ENCODE results near the gene ANAPC16.

GRCh38 chr10:72245949-72246525 is 30.2 kb downstream of the ANAPC16 start:
- TF ChIP-seq CTCF (IDR thresholded peaks at IDR 0.05 in 2 of 3, conservative IDR thresholded peaks at IDR 0.05 in 1 of 3; ENCODE audit: borderline replicate concordance in 1 of 3, insufficient read depth in 1 of 3, low read depth in 2 of 3, low read length in 2 of 3) (no peak), CEBPB (IDR thresholded peaks at IDR 0.05; ENCODE audit: low read depth) (no peak), ZNF274 (IDR thresholded peaks at IDR 0.05; ENCODE audit: low read depth, low read length) (no peak), POLR2A (IDR thresholded peaks at IDR 0.05; ENCODE audit: borderline replicate concordance, extremely low read depth, insufficient read depth, insufficient read length) (no peak), EZH2phosphoT487 (IDR thresholded peaks at IDR 0.05; ENCODE audit: borderline replicate concordance) (no peak), SP1 (IDR thresholded peaks at IDR 0.05; ENCODE audit: low read depth) (no peak), RAD21 (IDR thresholded peaks at IDR 0.05; ENCODE audit: low read depth) (no peak), EGR1 (IDR thresholded peaks at IDR 0.05; ENCODE audit: low read depth) (no peak), EZH2 (IDR thresholded peaks at IDR 0.05) (no peak), FOSL1 (IDR thresholded peaks at IDR 0.05; ENCODE audit: low read depth) (no peak)
